ENCODE results near the gene PLPPR2.

DNA sequence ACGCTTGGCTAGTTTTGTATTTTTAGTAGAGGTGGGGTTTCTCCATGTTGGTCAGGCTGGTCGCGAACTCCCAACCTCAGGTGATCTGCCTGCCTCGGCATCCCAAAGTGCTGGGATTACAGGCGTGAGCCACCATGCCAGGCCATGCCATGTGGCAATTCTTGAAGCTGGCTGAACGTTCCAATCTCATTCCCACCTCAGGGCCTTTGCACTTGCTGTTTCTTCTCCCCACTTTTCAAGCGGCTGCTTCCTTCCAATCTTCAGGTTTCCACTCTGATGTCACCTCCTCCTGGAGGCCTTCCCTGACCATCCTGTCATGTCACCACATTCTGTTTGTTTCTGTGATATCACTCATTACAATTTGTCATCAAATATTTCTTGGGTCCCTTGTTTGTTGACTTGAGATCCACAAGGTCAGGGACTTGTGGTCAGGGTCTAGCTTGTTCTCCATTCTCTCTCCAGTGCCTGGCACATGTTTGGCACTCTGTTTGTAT lies 24.7 kb downstream of the PLPPR2 start:
- TF ChIP-seq CTCF (IDR thresholded peaks at IDR 0.05; ENCODE audit: low read depth, low read length, poor library complexity, severe bottlenecking) (no peak), EZH2phosphoT487 (IDR thresholded peaks at IDR 0.05; ENCODE audit: borderline replicate concordance, low read length) (no peak)

All from DOHH2 (cell line).